ENCODE data around the gene DEDD. TPM values are rescaled to one million over a fixed set of nuclear protein-coding genes. Genes with fewer than 3 reads are reported as not detected.

The DEDD gene
- polyA plus RNA-seq, 3 donors = 40.9 to 56.3 (median 42.2) TPM

GRCh38 chr1:161090617-161091016 is 41.9 kb downstream of the DEDD start:
- Mint-ChIP-seq H3K9me3 (peaks cover 0 to 2% (median 0%) of the 10 kb centered on the region in 7 donors), H3K27me3 (ENCODE audit: low read depth in 3 of 3) (peaks cover 1 to 7% (median 4%) of the 10 kb centered on the region in 3 donors), H3K4me1 (peaks cover 52% of the 10 kb centered on the region), H3K27ac (no peak overlapping the region), H3K4me3 (no peak overlapping the region), H3K36me3 (peaks cover 3% of the 10 kb centered on the region in 2 donors)
- H3K9me3 ChIP-seq (replicated peaks in 1 of 2; ENCODE audit: control insufficient read depth in 1 of 2, insufficient read depth in 1 of 2, low read length in 2 of 2) = no peaks in the 10 kb centered on the region
- WGBS (ENCODE audit: insufficient coverage) = 100% methylated on average over 2 of the region's 3 CpGs
- no peaks in the 10 kb centered on the region for H3K36me3 ChIP-seq (replicated peaks in 1 of 2; ENCODE audit: control insufficient read depth in 1 of 2, insufficient read depth in 2 of 2, low read length in 2 of 2)
- H2AFZ ChIP-seq (ENCODE audit: insufficient read depth, low read depth, low read length, poor library complexity, severe bottlenecking) = no peak overlapping the region
- H3K9ac ChIP-seq (ENCODE audit: insufficient read depth, low read length, poor library complexity, severe bottlenecking) = no peak overlapping the region
- no peak overlapping the region for H3K27ac ChIP-seq (ENCODE audit: low read depth in 1 of 2, low read length in 2 of 2)
- H3K27me3 ChIP-seq (ENCODE audit: control insufficient read depth in 2 of 2, insufficient read depth in 2 of 2, low read length in 2 of 2) = no peaks in the 10 kb centered on the region
- H3K4me2 ChIP-seq (replicated peaks; ENCODE audit: extremely low read depth, low read length, poor library complexity, severe bottlenecking) = no peak overlapping the region
- H4K20me1 ChIP-seq (ENCODE audit: insufficient read depth, low read length) = no peaks in the 10 kb centered on the region
- no peak for DNase-seq
- H3K4me3 ChIP-seq (replicated peaks in 1 of 3; ENCODE audit: low read depth in 2 of 3, low read length in 3 of 3) = no peak overlapping the region
- no peaks in the 10 kb centered on the region for H3K79me2 ChIP-seq (ENCODE audit: insufficient read depth, low read length)
- peaks cover 20 to 28% of the 10 kb centered on the region in 2 donors for H3K4me1 ChIP-seq (ENCODE audit: control insufficient read depth in 1 of 2, insufficient read depth in 2 of 2, low read length in 2 of 2)
- intact Hi-C loops (cut with micrococcal nuclease) = no loop called here
- TF ChIP-seq CTCF (IDR thresholded peaks at IDR 0.05) = no peak

GRCh38 chr1:161089938-161090337 is 42.5 kb downstream of the DEDD start:
- no peak overlapping the region for H3K4me2 ChIP-seq (replicated peaks; ENCODE audit: extremely low read depth, low read length, poor library complexity, severe bottlenecking)
- WGBS (ENCODE audit: insufficient coverage) = 89% methylated on average over 1 of the region's 5 CpGs

More at GRCh38 chr1:161089938-161090337, 42.5 kb downstream of the DEDD start:
- Histone ChIP-seq H2AFZ (ENCODE audit: insufficient read depth, low read depth, low read length, poor library complexity, severe bottlenecking) (no peak overlapping the region), H3K27me3 (ENCODE audit: control insufficient read depth in 2 of 2, insufficient read depth in 2 of 2, low read length in 2 of 2) (no peaks in the 10 kb centered on the region), H3K9ac (ENCODE audit: insufficient read depth, low read length, poor library complexity, severe bottlenecking) (no peak overlapping the region), H3K27ac (ENCODE audit: low read depth in 1 of 2, low read length in 2 of 2) (no peak overlapping the region), H3K9me3 (replicated peaks in 1 of 2; ENCODE audit: control insufficient read depth in 1 of 2, insufficient read depth in 1 of 2, low read length in 2 of 2) (no peaks in the 10 kb centered on the region), H3K4me3 (replicated peaks in 1 of 3; ENCODE audit: low read depth in 2 of 3, low read length in 3 of 3) (no peak overlapping the region), H3K4me1 (ENCODE audit: control insufficient read depth in 1 of 2, insufficient read depth in 2 of 2, low read length in 2 of 2) (peaks cover 20 to 25% of the 10 kb centered on the region in 2 donors), H3K36me3 (replicated peaks in 1 of 2; ENCODE audit: control insufficient read depth in 1 of 2, insufficient read depth in 2 of 2, low read length in 2 of 2) (no peaks in the 10 kb centered on the region), H3K79me2 (ENCODE audit: insufficient read depth, low read length) (no peaks in the 10 kb centered on the region), H4K20me1 (ENCODE audit: insufficient read depth, low read length) (no peaks in the 10 kb centered on the region)
- intact Hi-C loops (cut with micrococcal nuclease) = no loop called here
- H3K36me3 Mint-ChIP-seq = peaks cover 3% of the 10 kb centered on the region in 2 donors
- H3K27me3 Mint-ChIP-seq (ENCODE audit: low read depth in 3 of 3) = peaks cover 1 to 7% (median 4%) of the 10 kb centered on the region in 3 donors
- DNase-seq = no peak
- peak overlapping the region in 1 of 7 donors; percentile 15 for H3K27ac Mint-ChIP-seq
- peaks cover 47% of the 10 kb centered on the region for H3K4me1 Mint-ChIP-seq
- H3K4me3 Mint-ChIP-seq = no peak overlapping the region
- no peak for TF ChIP-seq CTCF (IDR thresholded peaks at IDR 0.05)
- peaks cover 0 to 2% (median 0%) of the 10 kb centered on the region in 7 donors for H3K9me3 Mint-ChIP-seq
